Keratinocyte (primary cell): Measurements from ENCODE around the gene EBF3. TPM values are rescaled to one million over a fixed set of nuclear protein-coding genes. Genes with fewer than 3 reads are reported as not detected.

ENCODE experiments used
- DNase-seq: peaks from one replicate; pipeline ENCODE4 v3.0.0-alpha.2; 2011; ENCODE audit warnings: low read depth, missing footprints, low spot score
- FAIRE-seq: peaks from 2 replicates; lab custom pipeline; 2011; peaks lifted over from hg19 to GRCh38; lab: Jason Lieb, UNC
- H2AFZ ChIP-seq: 2 replicates; pipeline ENCODE4 v1.6.0; 2012; ENCODE audit warnings: low read length, control low read depth, inconsistent platforms; ENCODE audit not compliant: control insufficient read depth
- H3K27ac ChIP-seq: 2 replicates; pipeline ENCODE4 v1.5.1; 2011; ENCODE audit warnings: low read length; ENCODE audit not compliant: control insufficient read depth, insufficient read depth
- H3K27me3 ChIP-seq: 3 replicates; pipeline ENCODE4 v1.6.0; 2011; ENCODE audit warnings: low read length; ENCODE audit not compliant: control insufficient read depth, insufficient read depth; ENCODE audit errors: extremely low read depth
- H3K36me3 ChIP-seq, 2 experiments: 2 replicates in 1 of 2; 3 replicates in 1 of 2; pipeline ENCODE4 v1.5.1; 2011; ENCODE audit warnings: low read length in 2 of 2, mild to moderate bottlenecking in 1 of 2; ENCODE audit not compliant: control insufficient read depth in 2 of 2, insufficient read depth in 2 of 2; ENCODE audit errors: extremely low read depth in 1 of 2
- H3K4me1 ChIP-seq: 3 replicates; pipeline ENCODE4 v1.5.1; 2011; ENCODE audit warnings: low read length; ENCODE audit not compliant: control insufficient read depth, insufficient read depth; ENCODE audit errors: extremely low read depth
- H3K4me2 ChIP-seq: 3 replicates; pipeline ENCODE4 v1.6.0; 2011; ENCODE audit warnings: low read depth, low read length; ENCODE audit not compliant: control insufficient read depth, insufficient read depth; ENCODE audit errors: extremely low read depth
- H3K4me3 ChIP-seq, 3 experiments: fragments of 200-600 bp in 1 of 3; sonication (generic) in 1 of 3; 2 replicates in 2 of 3; 3 replicates in 1 of 3; pipeline ENCODE4 v1.5.1; 2011 to 2016; ENCODE audit warnings: low read length in 3 of 3, mild to moderate bottlenecking in 3 of 3, control low read depth in 2 of 3, inconsistent platforms in 1 of 3, low read depth in 1 of 3, mixed read lengths in 1 of 3, mixed run types in 1 of 3, moderate library complexity in 1 of 3; ENCODE audit not compliant: control insufficient read depth in 2 of 3, insufficient read depth in 2 of 3; ENCODE audit errors: extremely low read depth in 1 of 3
- H3K79me2 ChIP-seq: 2 replicates; pipeline ENCODE4 v1.6.0; 2012; ENCODE audit warnings: low read length; ENCODE audit not compliant: control insufficient read depth, insufficient read depth
- H3K9ac ChIP-seq: 3 replicates; pipeline ENCODE4 v1.6.0; 2011; ENCODE audit warnings: low read length; ENCODE audit not compliant: control insufficient read depth, insufficient read depth; ENCODE audit errors: extremely low read depth
- H3K9me1 ChIP-seq: 3 replicates; pipeline ENCODE4 v1.6.0; 2011; ENCODE audit warnings: low read length; ENCODE audit not compliant: control insufficient read depth, insufficient read depth; ENCODE audit errors: extremely low read depth
- H3K9me3 ChIP-seq: 2 replicates; pipeline ENCODE4 v1.5.1; 2012; ENCODE audit warnings: low read depth, low read length; ENCODE audit not compliant: control insufficient read depth
- H4K20me1 ChIP-seq: 3 replicates; pipeline ENCODE4 v1.6.0; 2011; ENCODE audit warnings: low read length; ENCODE audit not compliant: control insufficient read depth, insufficient read depth; ENCODE audit errors: extremely low read depth
- EZH2 ChIP-seq: IDR thresholded peaks from one replicate; pipeline ENCODE4 v1.6.1; 2012; ENCODE audit warnings: inconsistent platforms, mild to moderate bottlenecking, low read length, moderate library complexity
- dilution Hi-C: fragments of 300-500 bp; cut with MboI; formaldehyde crosslinking; loops from one replicate; pipeline ENCODE4 v1.7.0; 2020; ENCODE audit warnings: low sequenced_read_pairs; ENCODE audit not compliant: extremely low pct_ligation_motif_present
- polyA plus RNA-seq, 5 experiments: library from polyadenylated mRNA; depleted of rRNA in 3 of 5; stranded (reverse) in 3 of 5; stranded (forward) in 1 of 5; unstranded in 1 of 5; fragments of >200 nt; gene quantifications; 1 replicate in 1 of 5; 2 replicates in 3 of 5; 3 replicates in 1 of 5; pipeline versions ENCODE4 v1.2.1 to v1.2.3, GENCODE V29; 2011 to 2012; ENCODE audit warnings: missing spikeins in 2 of 5, low read depth in 1 of 5, low replicate concordance in 1 of 5
- TF ChIP-seq, protein P1 (sequence below), 3 experiments: IDR thresholded peaks in 1 of 3; conservative IDR thresholded peaks in 1 of 3; optimal IDR thresholded peaks in 1 of 3; 2 replicates in 2 of 3; 3 replicates in 1 of 3; pipeline versions ENCODE3 to v1.5.1; 2011; ENCODE audit warnings: low read length in 3 of 3, mild to moderate bottlenecking in 3 of 3, moderate library complexity in 2 of 3, control low read depth in 1 of 3, inconsistent platforms in 1 of 3; ENCODE audit not compliant: insufficient read depth in 2 of 3; ENCODE audit errors: extremely low read depth in 1 of 3

The EBF3 gene
- polyA plus RNA-seq, 1 donor (not counting 4 experiments of a cell fraction or from before 2014, with no cell fraction given): not detected

DNA sequence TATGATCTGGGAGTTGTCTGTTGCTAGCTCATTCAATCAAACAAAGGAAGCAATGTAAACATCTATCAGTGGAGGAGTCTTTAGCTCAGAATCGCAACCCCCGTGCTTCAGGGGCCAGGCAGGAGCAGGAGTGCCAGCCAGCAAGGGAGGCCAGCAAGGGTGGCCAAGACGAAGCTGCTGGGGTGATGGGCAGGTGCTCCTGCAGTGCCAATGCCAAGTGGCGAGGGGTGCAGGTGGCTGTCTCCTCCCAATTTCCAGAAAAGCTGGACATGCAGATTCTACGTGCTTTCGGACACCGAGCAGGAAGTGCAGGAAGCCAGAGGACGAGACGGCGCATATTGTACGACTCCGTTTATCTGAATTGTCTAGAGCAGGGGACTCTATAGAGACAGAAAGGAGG, 48.1 kb upstream of the EBF3 start:
- Histone ChIP-seq H3K27me3 (no peaks in the 10 kb centered on the region), H3K27ac (no peak overlapping the region), H3K9me3 (no peaks in the 10 kb centered on the region), H2AFZ (no peak overlapping the region), H3K4me3 (no peak overlapping the region), H4K20me1 (no peaks in the 10 kb centered on the region), H3K4me1 (no peaks in the 10 kb centered on the region), H3K9ac (no peak overlapping the region), H3K79me2 (no peaks in the 10 kb centered on the region), H3K4me2 (no peak overlapping the region), H3K36me3 (no peaks in the 10 kb centered on the region), H3K9me1 (no peaks in the 10 kb centered on the region)
- dilution Hi-C loops: no loop called here
- TF ChIP-seq, protein P1, sequence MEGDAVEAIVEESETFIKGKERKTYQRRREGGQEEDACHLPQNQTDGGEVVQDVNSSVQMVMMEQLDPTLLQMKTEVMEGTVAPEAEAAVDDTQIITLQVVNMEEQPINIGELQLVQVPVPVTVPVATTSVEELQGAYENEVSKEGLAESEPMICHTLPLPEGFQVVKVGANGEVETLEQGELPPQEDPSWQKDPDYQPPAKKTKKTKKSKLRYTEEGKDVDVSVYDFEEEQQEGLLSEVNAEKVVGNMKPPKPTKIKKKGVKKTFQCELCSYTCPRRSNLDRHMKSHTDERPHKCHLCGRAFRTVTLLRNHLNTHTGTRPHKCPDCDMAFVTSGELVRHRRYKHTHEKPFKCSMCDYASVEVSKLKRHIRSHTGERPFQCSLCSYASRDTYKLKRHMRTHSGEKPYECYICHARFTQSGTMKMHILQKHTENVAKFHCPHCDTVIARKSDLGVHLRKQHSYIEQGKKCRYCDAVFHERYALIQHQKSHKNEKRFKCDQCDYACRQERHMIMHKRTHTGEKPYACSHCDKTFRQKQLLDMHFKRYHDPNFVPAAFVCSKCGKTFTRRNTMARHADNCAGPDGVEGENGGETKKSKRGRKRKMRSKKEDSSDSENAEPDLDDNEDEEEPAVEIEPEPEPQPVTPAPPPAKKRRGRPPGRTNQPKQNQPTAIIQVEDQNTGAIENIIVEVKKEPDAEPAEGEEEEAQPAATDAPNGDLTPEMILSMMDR (optimal IDR thresholded peaks at IDR 0.05 in 1 of 3, IDR thresholded peaks at IDR 0.05 in 1 of 3, conservative IDR thresholded peaks at IDR 0.05 in 1 of 3; ENCODE audit: extremely low read depth in 1 of 3, insufficient read depth in 2 of 3, low read length in 3 of 3): no peak
- TF ChIP-seq EZH2: no peak
- DNase-seq (no peak), FAIRE-seq (no peak)

- H3K9ac ChIP-seq: no peak overlapping the region
- no peaks in the 10 kb centered on the region for H3K9me3 ChIP-seq
- H3K27ac ChIP-seq: no peak overlapping the region
- TF ChIP-seq, protein P1 (optimal IDR thresholded peaks at IDR 0.05 in 1 of 3, IDR thresholded peaks at IDR 0.05 in 1 of 3, conservative IDR thresholded peaks at IDR 0.05 in 1 of 3; ENCODE audit: extremely low read depth in 1 of 3, insufficient read depth in 2 of 3, low read length in 3 of 3): no peak
- no peak for TF ChIP-seq EZH2
- dilution Hi-C loops: no loop called here
- DNase-seq: no peak
- H3K4me1 ChIP-seq: no peaks in the 10 kb centered on the region
- H3K27me3 ChIP-seq: no peaks in the 10 kb centered on the region
- no peaks in the 10 kb centered on the region for H3K79me2 ChIP-seq
- H4K20me1 ChIP-seq: no peaks in the 10 kb centered on the region
- FAIRE-seq: no peak
- H3K4me2 ChIP-seq: no peak overlapping the region
- no peak overlapping the region for H2AFZ ChIP-seq
- no peaks in the 10 kb centered on the region for H3K36me3 ChIP-seq
- no peak overlapping the region for H3K4me3 ChIP-seq
- H3K9me1 ChIP-seq: no peaks in the 10 kb centered on the region
Observed at GRCh38 chr10:130010653-130011052, 46.6 kb upstream of the EBF3 start.
